Peyer's patch (tissue), 4 donors: ENCODE measurements around the gene SLCO1B1.

Experiments
- CTCF ChIP-seq, 6 experiments: fragments of 450-650 bp in 4 of 6; fragments of 200-600 bp in 2 of 6; sonication (generic) in 1 of 6; IDR thresholded peaks; one replicate each; pipeline ENCODE4 v1.5.1; 2017 to 2019; ENCODE audit warnings: antibody characterized with exemption in 6 of 6, mild to moderate bottlenecking in 3 of 6, moderate library complexity in 1 of 6
- POLR2A ChIP-seq, 2 donors: fragments of 450-650 bp; IDR thresholded peaks; one replicate each; pipeline ENCODE4 v1.5.1; 2017; ENCODE audit warnings: antibody characterized with exemption in 2 of 2, mild to moderate bottlenecking in 2 of 2, moderate library complexity in 2 of 2

- TF ChIP-seq CTCF (IDR thresholded peaks at IDR 0.05) (no peak), POLR2A (IDR thresholded peaks at IDR 0.05) (no peak)
Measured at GRCh38 chr12:21220266-21220665, 89.3 kb downstream of the SLCO1B1 start.
